ENCODE measurements around the gene MAP1B.

Gene MAP1B

DNA sequence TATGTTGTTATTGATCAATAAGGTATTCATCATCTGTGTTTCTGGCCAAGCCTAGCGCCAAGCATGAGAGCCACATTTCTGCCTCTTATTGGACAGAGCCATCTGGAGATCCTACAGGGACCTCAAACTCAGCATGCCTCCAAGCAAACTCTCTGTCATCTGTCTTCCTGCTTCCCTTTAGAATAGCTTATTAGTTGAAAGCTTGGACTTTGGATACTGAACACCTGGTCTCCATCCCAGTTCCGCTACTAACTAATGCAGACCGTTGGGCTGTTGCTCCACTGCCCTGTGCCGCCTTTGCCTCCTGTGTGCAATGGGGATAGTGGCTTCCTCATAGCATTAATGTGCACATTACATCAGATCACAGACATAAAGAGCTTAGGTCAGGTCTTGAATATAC is 65.5 kb downstream of the MAP1B start:
- no peak for DNase-seq (ENCODE audit: low read depth)
- TF ChIP-seq, protein P1, sequence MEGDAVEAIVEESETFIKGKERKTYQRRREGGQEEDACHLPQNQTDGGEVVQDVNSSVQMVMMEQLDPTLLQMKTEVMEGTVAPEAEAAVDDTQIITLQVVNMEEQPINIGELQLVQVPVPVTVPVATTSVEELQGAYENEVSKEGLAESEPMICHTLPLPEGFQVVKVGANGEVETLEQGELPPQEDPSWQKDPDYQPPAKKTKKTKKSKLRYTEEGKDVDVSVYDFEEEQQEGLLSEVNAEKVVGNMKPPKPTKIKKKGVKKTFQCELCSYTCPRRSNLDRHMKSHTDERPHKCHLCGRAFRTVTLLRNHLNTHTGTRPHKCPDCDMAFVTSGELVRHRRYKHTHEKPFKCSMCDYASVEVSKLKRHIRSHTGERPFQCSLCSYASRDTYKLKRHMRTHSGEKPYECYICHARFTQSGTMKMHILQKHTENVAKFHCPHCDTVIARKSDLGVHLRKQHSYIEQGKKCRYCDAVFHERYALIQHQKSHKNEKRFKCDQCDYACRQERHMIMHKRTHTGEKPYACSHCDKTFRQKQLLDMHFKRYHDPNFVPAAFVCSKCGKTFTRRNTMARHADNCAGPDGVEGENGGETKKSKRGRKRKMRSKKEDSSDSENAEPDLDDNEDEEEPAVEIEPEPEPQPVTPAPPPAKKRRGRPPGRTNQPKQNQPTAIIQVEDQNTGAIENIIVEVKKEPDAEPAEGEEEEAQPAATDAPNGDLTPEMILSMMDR (IDR thresholded peaks at IDR 0.05; ENCODE audit: control insufficient read depth, extremely low read depth, insufficient read depth): no peak
- H3K4me3 ChIP-seq (ENCODE audit: low read depth, low read length): no peak overlapping the region

DNA sequence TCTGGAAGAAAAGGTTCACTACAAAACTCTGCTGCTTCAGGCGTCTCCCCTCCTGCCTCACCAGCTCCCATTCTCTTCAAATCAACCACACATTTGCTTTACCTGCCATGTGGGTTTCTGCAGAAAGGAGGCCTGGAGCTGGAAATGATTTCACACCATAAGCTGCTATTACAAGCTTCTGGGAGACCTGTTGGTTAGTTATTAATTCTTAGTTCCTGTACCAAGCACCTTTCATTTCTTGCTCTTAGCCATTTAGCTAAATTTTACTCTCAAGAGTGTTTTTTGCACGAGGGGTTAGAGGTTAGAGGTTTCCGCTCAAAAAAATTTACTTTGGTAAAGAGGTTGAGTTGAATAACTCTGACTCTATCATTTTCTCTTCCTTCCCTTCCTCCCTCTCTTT is 70.3 kb downstream of the MAP1B start:
- no peak overlapping the region for H3K4me3 ChIP-seq (ENCODE audit: low read depth, low read length)
- TF ChIP-seq, protein P1 (IDR thresholded peaks at IDR 0.05; ENCODE audit: control insufficient read depth, extremely low read depth, insufficient read depth): no peak
- DNase-seq (ENCODE audit: low read depth): no peak

DNA sequence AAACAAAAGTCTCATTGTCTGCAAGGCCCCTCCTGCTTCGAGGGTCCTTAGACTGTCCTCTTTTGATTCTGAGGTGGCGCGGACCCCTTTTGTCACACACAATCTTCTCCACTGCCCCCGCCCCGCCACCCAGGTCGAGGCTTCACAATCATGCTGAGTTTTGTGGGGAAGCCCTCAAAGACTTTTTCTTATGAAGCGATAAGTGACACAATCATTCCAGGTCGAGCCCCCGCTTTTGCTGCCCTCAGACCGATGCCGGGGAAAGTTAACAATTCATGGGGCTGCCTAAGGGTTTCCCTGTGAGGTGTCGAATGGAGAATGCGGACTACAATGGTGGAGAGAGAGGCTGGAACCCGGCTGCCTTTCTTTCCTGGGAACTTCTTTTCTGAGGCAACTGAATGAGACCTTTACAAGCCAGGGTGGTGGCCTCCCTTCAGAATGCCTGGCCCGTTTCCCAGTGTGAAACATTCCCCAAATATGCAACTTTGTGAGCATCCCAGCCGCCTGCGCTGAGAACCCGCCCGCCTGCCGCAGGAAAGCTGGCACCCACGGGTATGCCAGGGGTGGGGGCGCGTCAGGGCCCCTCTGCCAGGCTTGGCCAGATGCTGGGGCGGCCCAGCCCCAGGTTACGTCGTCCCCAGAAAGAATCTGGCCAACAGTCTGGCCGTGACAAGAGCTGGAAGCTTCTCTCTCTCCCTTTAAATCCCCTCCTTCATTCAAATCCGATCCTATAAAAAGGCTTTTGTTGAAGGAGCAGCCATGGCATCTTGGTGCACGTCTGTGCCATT is 71.9 kb downstream of the MAP1B start:
- no peak for DNase-seq (ENCODE audit: low read depth)
- TF ChIP-seq, protein P1 (IDR thresholded peaks at IDR 0.05; ENCODE audit: control insufficient read depth, extremely low read depth, insufficient read depth): no peak
- H3K4me3 ChIP-seq (ENCODE audit: low read depth, low read length): no peak overlapping the region

DNA sequence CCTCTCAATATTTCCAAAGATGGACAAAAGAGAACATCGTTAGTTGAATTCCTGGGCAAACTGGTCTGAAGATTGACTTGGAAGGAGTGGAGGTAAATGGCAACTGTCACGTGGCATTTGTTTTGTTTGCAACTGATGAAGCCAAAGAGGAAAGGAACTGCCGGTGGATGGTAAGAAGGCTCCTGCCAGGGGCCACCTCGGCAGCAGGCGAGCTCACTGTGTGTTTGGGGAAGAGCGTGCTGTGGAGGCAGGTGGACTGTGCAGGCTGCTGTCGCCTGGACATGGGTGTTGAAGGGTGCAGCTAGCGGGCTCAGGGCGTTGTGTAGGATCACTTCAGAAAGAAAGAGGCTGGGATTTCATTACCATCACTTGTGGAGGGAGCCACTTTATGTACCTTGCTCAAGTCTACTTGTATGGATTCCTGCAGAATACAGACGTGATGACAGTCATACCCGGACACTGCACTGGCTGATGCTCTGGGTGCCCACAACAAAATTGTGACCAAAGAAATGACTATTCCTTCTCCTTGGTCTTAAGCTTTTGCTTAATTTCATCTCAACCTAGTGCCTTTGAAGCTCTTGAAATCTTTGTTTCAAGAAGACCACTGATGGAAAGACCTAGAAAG is 72.7 kb downstream of the MAP1B start:
- TF ChIP-seq, protein P1 (IDR thresholded peaks at IDR 0.05; ENCODE audit: control insufficient read depth, extremely low read depth, insufficient read depth): no peak
- DNase-seq (ENCODE audit: low read depth): peak; percentile 34
- no peak overlapping the region for H3K4me3 ChIP-seq (ENCODE audit: low read depth, low read length)

DNA sequence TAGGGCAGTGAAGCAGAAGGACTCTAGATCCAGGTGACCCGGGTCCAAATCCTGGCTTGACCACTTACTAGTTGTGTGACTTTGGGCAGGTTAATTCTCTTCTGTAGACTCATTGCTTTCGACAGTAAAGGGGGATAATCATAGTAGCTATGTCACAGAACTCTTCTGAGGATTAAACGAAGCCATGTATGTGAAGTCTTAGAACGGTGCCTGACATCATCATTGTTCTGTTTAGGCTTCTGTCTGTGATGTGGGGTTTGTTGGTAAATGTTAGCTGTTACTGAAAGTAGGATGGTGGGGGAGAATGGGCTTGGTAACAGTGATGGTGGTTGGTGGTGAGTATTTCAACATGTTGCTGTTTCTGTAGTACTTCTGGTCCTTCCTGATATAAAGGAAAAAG is 73.7 kb downstream of the MAP1B start:
- no peak for DNase-seq (ENCODE audit: low read depth)
- TF ChIP-seq, protein P1 (IDR thresholded peaks at IDR 0.05; ENCODE audit: control insufficient read depth, extremely low read depth, insufficient read depth): no peak
- H3K4me3 ChIP-seq (ENCODE audit: low read depth, low read length): no peak overlapping the region

DNA sequence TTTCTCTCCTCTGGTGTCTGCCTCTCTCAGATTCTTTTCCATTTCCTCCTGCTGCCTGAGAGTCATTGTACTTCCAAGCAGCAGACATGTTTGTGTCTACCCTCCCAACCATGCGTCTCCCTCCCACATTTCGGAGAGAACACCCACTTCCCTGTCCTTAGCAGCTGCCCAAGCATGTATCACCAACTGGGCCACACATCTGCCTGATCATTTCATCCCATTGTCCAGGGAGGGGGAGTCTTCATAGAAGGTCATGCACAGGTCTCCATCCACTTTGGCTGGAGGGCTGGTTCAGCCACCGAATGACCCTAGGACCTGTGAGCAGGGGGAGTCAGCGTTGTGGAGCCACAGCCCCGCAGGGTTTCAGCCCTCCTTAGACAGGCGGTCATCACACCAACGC is 75.4 kb downstream of the MAP1B start:
- no peak for DNase-seq (ENCODE audit: low read depth)
- TF ChIP-seq, protein P1 (IDR thresholded peaks at IDR 0.05; ENCODE audit: control insufficient read depth, extremely low read depth, insufficient read depth): no peak
- H3K4me3 ChIP-seq (ENCODE audit: low read depth, low read length): no peak overlapping the region
